Measurements from ENCODE around the gene NDUFA12.

NDUFA12 gene

GRCh38 chr12:95003213-95003920, at the start of gene NDUFA12:
TSS of gene NDUFA12 (minus strand) at chr12:95003697. CDS start at chr12:95003680, 17 bp downstream.
- Histone ChIP-seq H3K9me2 (replicated peaks; ENCODE audit: low read depth, low read length) (no peaks in the 10 kb centered on the region), H2AFZ (ENCODE audit: low read length) (peak within 1 kb of the TSS; percentile 98), H3K79me2 (ENCODE audit: insufficient read depth, low read length) (peaks cover 51% of the 10 kb centered on the region), H3K4me2 (ENCODE audit: low read depth, low read length, poor library complexity, severe bottlenecking) (peak within 1 kb of the TSS; percentile 83), H3F3A (ENCODE audit: low read depth) (no peaks in the 10 kb centered on the region), H3K27me3 (ENCODE audit: insufficient read depth, low read length, poor library complexity, severe bottlenecking) (no peaks in the 10 kb centered on the region), H3K36me3 (ENCODE audit: insufficient read depth, low read length) (no peaks in the 10 kb centered on the region), H3K4me3 (ENCODE audit: low read length, poor library complexity, severe bottlenecking) (peak within 1 kb of the TSS; percentile 95), H3K4me1 (ENCODE audit: insufficient read depth, low read length, poor library complexity, severe bottlenecking) (peaks cover 32% of the 10 kb centered on the region), H3K9ac (ENCODE audit: low read depth, low read length, poor library complexity, severe bottlenecking) (peak within 1 kb of the TSS; percentile 91), H3K9me3 (ENCODE audit: insufficient read depth, low read depth, low read length) (no peaks in the 10 kb centered on the region), H4K20me1 (ENCODE audit: insufficient read depth, low read length, poor library complexity, severe bottlenecking) (peaks cover 15% of the 10 kb centered on the region)
- TF ChIP-seq CTCF (conservative IDR thresholded peaks at IDR 0.05; ENCODE audit: low read length): no peak

GRCh38 chr12:95051241-95051640, 47.7 kb upstream of the NDUFA12 start:
- no peak overlapping the region for H3K4me3 ChIP-seq (ENCODE audit: low read length, poor library complexity, severe bottlenecking)
- H2AFZ ChIP-seq (ENCODE audit: low read length): no peak overlapping the region
- no peaks in the 10 kb centered on the region for H3K9me3 ChIP-seq (ENCODE audit: insufficient read depth, low read depth, low read length)
- peaks cover 3% of the 10 kb centered on the region for H4K20me1 ChIP-seq (ENCODE audit: insufficient read depth, low read length, poor library complexity, severe bottlenecking)
- no peaks in the 10 kb centered on the region for H3K9me2 ChIP-seq (replicated peaks; ENCODE audit: low read depth, low read length)
- no peaks in the 10 kb centered on the region for H3K4me1 ChIP-seq (ENCODE audit: insufficient read depth, low read length, poor library complexity, severe bottlenecking)
- H3K9ac ChIP-seq (ENCODE audit: low read depth, low read length, poor library complexity, severe bottlenecking): no peak overlapping the region
- H3K27me3 ChIP-seq (ENCODE audit: insufficient read depth, low read length, poor library complexity, severe bottlenecking): no peaks in the 10 kb centered on the region
- H3K36me3 ChIP-seq (ENCODE audit: insufficient read depth, low read length): peaks cover 51% of the 10 kb centered on the region
- no peaks in the 10 kb centered on the region for H3F3A ChIP-seq (ENCODE audit: low read depth)
- TF ChIP-seq CTCF (conservative IDR thresholded peaks at IDR 0.05; ENCODE audit: low read length) (no peak), EZH2phosphoT487 (IDR thresholded peaks at IDR 0.05; ENCODE audit: borderline replicate concordance) (no peak)
- no peaks in the 10 kb centered on the region for H3K79me2 ChIP-seq (ENCODE audit: insufficient read depth, low read length)
- no peak overlapping the region for H3K4me2 ChIP-seq (ENCODE audit: low read depth, low read length, poor library complexity, severe bottlenecking)

- no peak overlapping the region for H3K4me2 ChIP-seq (ENCODE audit: low read depth, low read length, poor library complexity, severe bottlenecking)
- no peaks in the 10 kb centered on the region for H3F3A ChIP-seq (ENCODE audit: low read depth)
- H3K36me3 ChIP-seq (ENCODE audit: insufficient read depth, low read length): peaks cover 49% of the 10 kb centered on the region; the same call in 1 of the 2 replicates
- no peaks in the 10 kb centered on the region for H4K20me1 ChIP-seq (ENCODE audit: insufficient read depth, low read length, poor library complexity, severe bottlenecking)
- no peak overlapping the region for H3K4me3 ChIP-seq (ENCODE audit: low read length, poor library complexity, severe bottlenecking)
- no peaks in the 10 kb centered on the region for H3K9me2 ChIP-seq (replicated peaks; ENCODE audit: low read depth, low read length)
- H3K79me2 ChIP-seq (ENCODE audit: insufficient read depth, low read length): no peaks in the 10 kb centered on the region
- H3K9ac ChIP-seq (ENCODE audit: low read depth, low read length, poor library complexity, severe bottlenecking): no peak overlapping the region
- no peaks in the 10 kb centered on the region for H3K27me3 ChIP-seq (ENCODE audit: insufficient read depth, low read length, poor library complexity, severe bottlenecking)
- no peak overlapping the region for H2AFZ ChIP-seq (ENCODE audit: low read length)
- peaks cover 9% of the 10 kb centered on the region for H3K4me1 ChIP-seq (ENCODE audit: insufficient read depth, low read length, poor library complexity, severe bottlenecking)
- no peaks in the 10 kb centered on the region for H3K9me3 ChIP-seq (ENCODE audit: insufficient read depth, low read depth, low read length)
- TF ChIP-seq EZH2phosphoT487 (IDR thresholded peaks at IDR 0.05; ENCODE audit: borderline replicate concordance) (no peak), CTCF (conservative IDR thresholded peaks at IDR 0.05; ENCODE audit: low read length) (no peak)
These were observed 34.4 kb upstream of the NDUFA12 start for GRCh38 chr12:95037906-95038305.
